OCI-LY3 (cell line): ENCODE measurements around the gene PTPRM.

ENCODE experiments used
- H2AFZ ChIP-seq: fragments of 200-600, 300-600 bp; shearing (Covaris generic); 2 replicates; pipeline ENCODE4 v1.6.0; 2014; ENCODE audit warnings: antibody characterized with exemption, low read depth, low read length
- H3K27ac ChIP-seq: fragments of 200-600, 300-600 bp; sonication (generic); 2 replicates; pipeline ENCODE4 v1.5.1; 2014; ENCODE audit warnings: mild to moderate bottlenecking, low read length, moderate library complexity, mixed read lengths
- H3K27me3 ChIP-seq: fragments of 200-600, 300-600 bp; sonication (generic); 2 replicates; pipeline ENCODE4 v1.6.1; 2014; ENCODE audit warnings: low read depth, low read length, mixed read lengths
- H3K36me3 ChIP-seq: fragments of 200-600, 300-600 bp; sonication (generic); replicated peaks from 2 replicates; pipeline ENCODE3; 2014; ENCODE audit warnings: low read depth, low read length, mixed read lengths
- H3K4me1 ChIP-seq: fragments of 300-600, 200-600 bp; sonication (generic); 2 replicates; pipeline ENCODE4 v1.6.1; 2014; ENCODE audit warnings: low read length, mixed read lengths
- H3K4me2 ChIP-seq: fragments of 200-600, 300-600 bp; sonication (generic); 2 replicates; pipeline ENCODE4 v1.6.1; 2014; ENCODE audit warnings: low read length, mixed read lengths
- H3K4me3 ChIP-seq: fragments of 300-600, 200-600 bp; sonication (generic); 2 replicates; pipeline ENCODE4 v1.5.1; 2014; ENCODE audit warnings: antibody characterized with exemption, mild to moderate bottlenecking, low read length, moderate library complexity
- H3K79me2 ChIP-seq: fragments of 300-600, 200-600 bp; shearing (Covaris generic); 2 replicates; pipeline ENCODE4 v1.6.1; 2014; ENCODE audit warnings: mild to moderate bottlenecking, low read length, mixed read lengths
- H3K9ac ChIP-seq: fragments of 300-600, 200-600 bp; shearing (Covaris generic); 2 replicates; pipeline ENCODE4 v1.6.0; 2014; ENCODE audit warnings: mild to moderate bottlenecking, low read length, moderate library complexity
- H3K9me3 ChIP-seq: fragments of 200-600, 300-600 bp; shearing (Covaris generic); 2 replicates; pipeline ENCODE4 v1.6.1; 2014; ENCODE audit warnings: low read length, mixed read lengths; ENCODE audit not compliant: insufficient read depth
- H4K20me1 ChIP-seq: fragments of 200-600, 300-600 bp; sonication (generic); 2 replicates; pipeline ENCODE4 v1.6.1; 2016; ENCODE audit warnings: low read length, mixed read lengths; ENCODE audit not compliant: insufficient read depth
- CTCF ChIP-seq: fragments of 200-600, 300-600 bp; sonication (generic); IDR thresholded peaks from 2 replicates; pipeline ENCODE4 v1.5.1; 2014; ENCODE audit warnings: antibody characterized with exemption, low read length, low read depth
- EZH2phosphoT487 ChIP-seq: fragments of 200-600 bp; shearing (Covaris generic); IDR thresholded peaks from 2 replicates; pipeline ENCODE4 v1.6.1; 2018; ENCODE audit warnings: antibody characterized with exemption, mixed run types, low read depth

PTPRM gene

GRCh38 chr18:7635948-7636347 lies 68.8 kb downstream of the PTPRM start:
- no peaks in the 10 kb centered on the region for H3K79me2 ChIP-seq
- no peaks in the 10 kb centered on the region for H3K9me3 ChIP-seq
- H3K4me1 ChIP-seq = no peaks in the 10 kb centered on the region
- H3K4me2 ChIP-seq = no peak overlapping the region
- TF ChIP-seq EZH2phosphoT487 (no peak), CTCF (no peak)
- H3K9ac ChIP-seq = no peak overlapping the region
- H3K36me3 ChIP-seq = no peaks in the 10 kb centered on the region
- no peak overlapping the region for H3K4me3 ChIP-seq
- no peak overlapping the region for H2AFZ ChIP-seq
- H3K27me3 ChIP-seq = no peaks in the 10 kb centered on the region
- no peaks in the 10 kb centered on the region for H4K20me1 ChIP-seq
- no peak overlapping the region for H3K27ac ChIP-seq

GRCh38 chr18:7637269-7637668 lies 70.2 kb downstream of the PTPRM start:
- Histone ChIP-seq H3K27ac (no peak overlapping the region), H3K9me3 (no peaks in the 10 kb centered on the region), H3K79me2 (no peaks in the 10 kb centered on the region), H3K4me1 (no peaks in the 10 kb centered on the region), H3K36me3 (no peaks in the 10 kb centered on the region), H3K4me3 (no peak overlapping the region), H2AFZ (no peak overlapping the region), H4K20me1 (no peaks in the 10 kb centered on the region), H3K9ac (no peak overlapping the region), H3K4me2 (no peak overlapping the region), H3K27me3 (no peaks in the 10 kb centered on the region)
- no peak for TF ChIP-seq EZH2phosphoT487
- no peak for TF ChIP-seq CTCF

GRCh38 chr18:7638321-7638720 lies 71.2 kb downstream of the PTPRM start:
- Histone ChIP-seq H3K4me3 (no peak overlapping the region), H3K9ac (no peak overlapping the region), H3K4me1 (no peaks in the 10 kb centered on the region), H2AFZ (no peak overlapping the region), H3K36me3 (no peaks in the 10 kb centered on the region), H4K20me1 (no peaks in the 10 kb centered on the region), H3K27ac (no peak overlapping the region), H3K4me2 (no peak overlapping the region), H3K79me2 (no peaks in the 10 kb centered on the region), H3K27me3 (no peaks in the 10 kb centered on the region), H3K9me3 (no peaks in the 10 kb centered on the region)
- no peak for TF ChIP-seq EZH2phosphoT487
- no peak for TF ChIP-seq CTCF

- H3K9me3 ChIP-seq = no peaks in the 10 kb centered on the region
- H3K4me3 ChIP-seq = no peak overlapping the region
- no peaks in the 10 kb centered on the region for H4K20me1 ChIP-seq
- H3K27ac ChIP-seq = no peak overlapping the region
- no peaks in the 10 kb centered on the region for H3K27me3 ChIP-seq
- H2AFZ ChIP-seq = no peak overlapping the region
- no peak overlapping the region for H3K9ac ChIP-seq
- TF ChIP-seq CTCF (no peak), EZH2phosphoT487 (no peak)
- H3K4me1 ChIP-seq = no peaks in the 10 kb centered on the region
- H3K36me3 ChIP-seq = no peaks in the 10 kb centered on the region
- H3K4me2 ChIP-seq = no peak overlapping the region
- no peaks in the 10 kb centered on the region for H3K79me2 ChIP-seq
Observed at GRCh38 chr18:7641813-7642212, 74.7 kb downstream of the PTPRM start.
